HCEC 1CT (cell line): ENCODE data around the gene LRRC31.
A peak's percentile ranks its signal among the peaks of the same experiment; 100 is the strongest.

ENCODE experiments used
- DNase-seq: peaks from one replicate; pipeline ENCODE4 v3.0.0-alpha.2; 2017

LRRC31 gene

DNA sequence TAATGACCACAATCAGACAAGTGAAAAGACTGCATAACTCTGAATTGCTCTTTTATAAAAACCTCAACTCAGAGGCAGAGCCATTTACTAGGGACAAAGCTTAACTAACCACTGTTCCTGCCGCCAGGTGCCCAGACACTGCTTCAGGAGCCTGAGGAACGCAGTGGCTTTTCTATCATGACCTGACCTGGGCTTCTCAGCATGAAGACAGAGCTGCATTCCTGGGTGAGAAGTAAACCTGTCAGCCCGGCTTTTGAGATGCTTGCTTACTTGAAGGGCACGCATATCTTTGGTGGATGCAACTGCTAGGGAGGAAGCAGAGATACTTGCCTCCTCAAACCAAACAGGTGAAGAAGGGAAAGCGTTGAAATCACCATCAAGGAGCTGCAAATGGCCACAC is 7.9 kb downstream of the LRRC31 start:
- no peak for DNase-seq

DNA sequence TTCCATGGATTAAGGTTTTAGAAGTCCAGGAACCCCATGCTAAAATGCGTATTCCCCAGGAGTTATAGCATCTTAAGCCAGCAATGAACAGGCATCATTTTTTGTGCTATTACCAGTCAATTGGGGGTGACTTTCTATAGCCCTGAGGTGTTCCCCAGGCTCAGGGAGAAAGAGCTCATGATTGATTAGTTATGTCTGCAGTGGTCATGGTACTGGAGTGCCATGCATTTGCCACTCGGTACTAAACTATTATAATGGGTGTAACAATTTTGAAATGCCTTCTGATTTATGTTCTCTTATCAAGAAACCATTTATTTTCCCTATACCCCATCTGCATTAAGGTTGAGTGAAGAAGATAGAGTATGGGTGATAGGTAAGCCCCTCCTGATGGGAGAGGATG is 11.9 kb downstream of the LRRC31 start:
- no peak for DNase-seq

- no peak for DNase-seq
These were observed 14.2 kb downstream of the LRRC31 start for GRCh38 chr3:169855514-169855913.

DNA sequence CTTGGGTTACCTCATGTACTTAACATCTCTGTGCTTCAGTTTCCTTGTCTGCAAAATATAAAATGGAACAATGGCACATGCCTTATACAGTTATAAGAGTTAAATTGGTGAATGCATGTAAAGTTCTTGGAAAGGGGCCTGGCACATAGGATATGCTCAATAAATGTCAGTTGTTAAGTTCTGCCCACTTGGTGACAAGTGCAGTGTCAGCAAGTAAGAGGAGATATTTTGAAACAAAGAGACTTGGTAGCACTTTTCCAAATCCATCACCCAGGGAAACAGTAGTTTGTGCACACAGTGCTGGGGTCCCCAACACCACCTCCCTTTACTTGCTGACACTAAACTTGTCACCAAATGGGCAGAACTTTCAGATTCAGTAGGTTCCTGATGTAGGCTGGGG is 19.1 kb downstream of the LRRC31 start:
- DNase-seq: no peak

DNA sequence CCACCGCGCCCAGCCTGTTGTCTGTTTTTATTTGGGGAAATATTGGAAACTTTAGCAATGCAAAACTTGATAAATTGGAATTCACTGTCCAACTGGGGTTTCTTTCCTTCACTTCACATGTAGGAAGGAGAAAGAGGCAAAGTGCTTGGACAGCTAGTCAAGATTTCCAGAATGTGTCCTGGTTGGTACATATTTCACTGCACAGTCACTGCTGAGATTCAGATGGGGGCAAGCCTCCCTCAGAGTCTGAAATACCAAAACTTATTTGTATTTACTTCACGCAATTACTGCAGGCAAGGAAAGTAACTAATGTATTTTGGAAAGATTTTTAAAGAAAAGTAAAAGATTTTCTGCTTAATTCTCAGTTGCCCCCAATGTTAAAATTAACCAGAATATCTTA is 21.0 kb downstream of the LRRC31 start:
- no peak for DNase-seq

DNA sequence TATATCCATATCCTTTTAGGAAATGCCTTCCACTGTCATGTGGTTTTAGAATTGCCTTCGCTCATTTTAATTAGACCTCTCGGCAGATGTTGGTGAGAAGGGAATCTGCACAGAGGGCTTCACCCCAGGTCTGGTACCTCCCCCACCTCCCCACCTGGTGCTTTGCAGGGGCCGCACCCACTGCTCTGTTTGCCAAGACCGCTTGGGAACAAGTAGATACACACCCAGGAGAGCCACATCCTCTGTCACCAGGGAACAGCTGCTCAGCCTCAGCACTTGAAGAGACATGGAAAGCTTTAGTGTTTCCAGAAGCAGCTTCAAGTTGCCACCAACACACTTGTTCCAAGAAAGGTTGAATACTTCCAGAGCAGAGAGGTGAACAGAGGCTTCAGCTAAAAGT is 21.8 kb downstream of the LRRC31 start:
- DNase-seq: no peak

- peak; percentile 79 for DNase-seq
These were observed 23.1 kb downstream of the LRRC31 start for GRCh38 chr3:169846458-169847193.

DNA sequence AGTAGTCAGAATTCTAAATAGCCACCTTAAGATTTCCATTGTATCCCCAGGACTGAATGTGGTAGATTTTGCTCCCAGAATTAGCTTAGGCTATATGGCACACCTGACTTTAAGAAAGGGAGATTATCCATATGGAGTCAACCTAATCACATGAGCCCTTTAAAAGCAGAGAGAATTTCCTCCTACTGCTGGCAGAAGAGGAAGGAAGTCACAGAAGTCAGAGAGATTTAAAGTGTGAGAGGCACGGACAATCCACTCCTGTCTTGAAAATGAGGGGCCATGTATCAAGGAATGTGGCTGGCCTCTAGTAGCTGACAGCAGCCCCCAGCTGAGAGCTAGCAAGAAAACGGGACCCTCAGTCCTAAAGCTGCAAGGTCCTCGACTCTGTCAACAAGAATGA is 26.8 kb downstream of the LRRC31 start:
- DNase-seq: no peak

DNA sequence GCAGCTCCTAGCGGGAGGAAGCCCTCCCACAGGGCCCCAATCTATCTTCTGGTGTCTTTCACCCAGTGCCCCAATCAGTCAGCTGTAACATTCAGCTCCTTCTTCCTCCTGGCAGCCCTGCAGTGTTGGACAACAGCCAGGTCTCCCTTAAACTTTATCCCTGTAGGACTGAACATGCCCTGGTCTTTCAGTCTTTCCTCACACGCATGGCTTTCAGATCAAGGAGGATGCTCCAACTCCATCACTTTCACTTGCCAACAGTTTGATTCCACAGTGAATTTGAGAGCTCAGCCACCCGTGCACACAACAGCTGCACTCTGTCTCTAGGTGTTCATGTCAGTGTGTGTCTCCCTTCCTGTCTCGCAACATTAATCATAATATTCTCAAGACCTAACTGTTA is 28.6 kb downstream of the LRRC31 start:
- DNase-seq: no peak

DNA sequence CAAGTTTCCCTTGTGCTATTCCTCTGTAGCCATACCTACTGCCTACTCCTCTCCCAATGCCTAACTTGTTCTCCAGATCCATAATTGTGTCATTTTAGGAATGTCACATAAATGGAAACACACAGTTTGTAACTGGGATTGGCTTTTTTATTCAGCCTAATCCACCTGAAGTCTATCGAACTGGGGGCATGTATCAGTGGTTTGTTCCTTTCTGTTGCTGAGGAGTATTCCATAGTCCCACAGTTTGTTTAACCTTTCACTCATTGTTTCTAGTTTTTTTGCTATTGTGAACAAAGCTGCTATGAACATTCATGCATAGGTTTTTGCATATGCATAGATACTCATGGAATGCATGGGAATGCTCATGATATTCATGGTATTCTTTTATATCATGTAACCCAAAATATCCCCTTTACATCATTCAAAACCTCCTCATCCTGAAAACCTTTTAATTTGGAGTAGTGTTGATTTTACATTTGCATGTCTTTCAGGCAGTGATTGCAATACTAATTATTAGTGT is 31.2 kb downstream of the LRRC31 start:
- DNase-seq: no peak

DNA sequence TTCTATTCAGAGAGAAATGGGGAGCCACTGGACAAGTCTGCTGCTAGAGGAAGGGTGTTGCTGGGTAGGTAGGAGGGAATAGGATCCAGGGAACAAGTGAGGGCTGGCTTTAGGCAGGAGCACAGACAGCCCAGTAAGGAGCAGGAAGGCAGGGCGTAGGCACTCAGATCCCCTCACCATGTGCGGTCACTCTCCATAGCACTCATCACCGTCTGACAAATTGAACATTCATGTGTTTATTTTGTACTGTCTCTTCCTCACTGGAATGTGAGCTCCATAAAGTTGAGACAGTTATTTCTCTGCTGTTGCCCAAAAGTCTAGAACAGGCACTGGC is 32.8 kb downstream of the LRRC31 start:
- no peak for DNase-seq

DNA sequence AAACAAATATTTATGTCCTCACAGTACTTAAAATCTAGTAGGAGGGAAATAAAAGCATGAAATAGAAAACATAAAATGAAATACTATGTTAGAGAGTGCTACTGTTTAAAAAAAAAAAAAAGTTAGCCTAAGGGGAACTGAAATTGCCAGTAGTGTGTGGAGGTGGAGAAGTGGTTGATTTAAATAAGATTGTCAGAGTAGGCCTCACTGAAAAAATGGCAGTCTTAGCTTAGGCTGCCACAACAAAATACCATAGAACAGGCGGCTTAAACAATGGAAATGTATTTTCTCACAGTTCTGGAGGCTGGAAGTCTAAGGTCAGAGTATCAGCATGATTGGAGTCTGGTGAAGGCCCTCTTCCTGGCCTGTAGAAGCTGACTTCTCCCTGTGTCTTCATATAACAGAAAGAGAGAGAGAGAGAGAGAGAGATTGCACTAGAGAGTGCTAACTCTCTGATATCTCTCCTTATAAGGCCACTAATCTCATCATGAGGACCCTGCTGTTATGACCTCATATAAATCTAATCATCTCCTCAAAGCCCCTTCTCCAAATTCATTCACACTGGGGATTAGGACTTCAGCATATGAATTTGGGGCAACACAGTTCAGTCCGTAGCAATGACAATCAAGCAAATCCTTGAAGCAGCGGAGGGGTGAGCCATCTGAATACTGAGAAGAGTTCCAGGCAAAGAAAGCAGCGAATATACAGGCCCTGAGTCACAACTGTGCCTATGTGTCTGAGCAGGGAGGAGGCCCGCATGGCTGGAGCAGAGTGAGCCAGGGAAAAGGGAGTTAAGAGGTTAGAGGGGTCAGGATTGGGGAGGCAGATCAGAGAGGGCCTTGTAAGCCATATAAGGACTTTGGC is 33.4 kb downstream of the LRRC31 start:
- peak; percentile 10 for DNase-seq

DNA sequence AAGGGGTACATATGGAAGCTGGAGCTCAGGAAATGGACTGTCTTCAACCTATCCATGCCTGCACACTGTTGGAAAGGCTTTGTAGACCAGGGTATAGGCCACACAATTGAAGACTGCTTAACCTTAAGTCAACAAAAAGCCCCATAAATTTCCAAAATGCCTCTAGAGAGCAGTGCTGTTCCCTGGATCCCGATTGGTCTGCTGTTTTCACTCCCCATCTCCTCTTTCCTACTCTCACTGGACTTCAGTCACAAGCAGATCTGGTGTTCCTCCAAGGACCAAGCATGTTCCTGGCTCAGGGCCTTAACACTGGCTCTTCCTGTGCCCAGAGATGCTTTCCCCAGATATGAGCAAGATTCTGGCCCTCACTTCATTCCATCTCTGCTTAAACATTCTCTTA is 34.2 kb downstream of the LRRC31 start:
- DNase-seq: no peak

DNA sequence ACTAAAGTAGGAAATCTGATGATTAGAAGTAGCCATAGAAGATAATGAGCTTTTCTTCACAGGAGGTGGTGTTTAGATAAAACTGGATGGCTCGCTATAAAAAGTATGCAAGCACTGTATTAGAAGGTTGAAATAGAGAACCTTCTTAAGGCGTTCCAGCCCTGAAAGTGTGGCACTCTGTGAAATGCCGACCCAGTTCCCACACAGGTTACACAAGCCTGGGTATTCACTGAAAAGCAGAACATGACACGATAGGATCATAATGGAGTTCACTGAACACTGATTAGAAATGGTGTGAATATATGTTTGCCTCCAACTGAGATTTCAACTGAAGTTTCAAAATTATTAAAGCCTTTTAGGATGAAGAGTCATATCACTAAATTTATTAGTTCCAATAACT is 42.0 kb downstream of the LRRC31 start:
- no peak for DNase-seq

DNA sequence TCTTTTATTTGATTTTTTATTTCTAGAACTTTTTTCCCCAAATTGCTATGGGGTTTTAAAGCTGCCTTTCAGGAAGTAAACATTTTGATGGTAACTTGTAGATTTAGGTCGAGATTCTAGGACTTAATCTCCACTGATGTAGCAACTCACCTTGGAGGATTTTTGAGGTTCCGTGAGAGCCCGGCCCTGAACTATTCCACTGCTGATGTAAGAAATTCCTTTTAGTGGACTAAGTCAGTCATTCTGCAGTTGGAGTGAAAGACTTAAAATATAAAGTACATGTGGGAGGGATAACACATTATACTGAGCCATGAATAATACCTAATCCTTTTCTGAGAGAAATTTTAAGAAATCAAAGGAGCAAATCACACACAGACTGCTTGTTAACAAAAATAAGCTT is 44.4 kb downstream of the LRRC31 start:
- DNase-seq: no peak

GRCh38 chr3:169822983-169823382 is 46.8 kb downstream of the LRRC31 start:
- DNase-seq: no peak

GRCh38 chr3:169822540-169822939 is 47.2 kb downstream of the LRRC31 start:
- DNase-seq: no peak

GRCh38 chr3:169822091-169822490 is 47.6 kb downstream of the LRRC31 start:
- DNase-seq: no peak

DNA sequence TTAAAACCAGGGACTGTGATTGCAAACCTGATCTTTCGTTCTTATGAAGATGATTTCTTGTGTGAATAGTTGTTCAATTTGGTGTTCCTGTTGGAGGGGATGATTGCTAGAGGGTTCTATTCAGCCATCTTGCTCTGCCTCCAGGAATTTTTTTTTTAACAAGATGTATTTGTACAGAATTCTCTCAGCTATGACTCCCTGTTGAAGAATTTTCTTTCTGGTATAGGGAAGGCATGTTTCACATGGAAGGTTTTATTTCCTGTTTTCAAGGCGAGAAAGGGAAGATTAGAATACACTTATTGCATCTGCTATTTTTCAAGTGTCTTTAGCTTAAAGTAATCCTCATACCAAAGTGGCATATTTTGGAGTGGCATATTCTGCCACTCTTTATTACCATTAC is 51.4 kb downstream of the LRRC31 start:
- peak; percentile 45 for DNase-seq

DNA sequence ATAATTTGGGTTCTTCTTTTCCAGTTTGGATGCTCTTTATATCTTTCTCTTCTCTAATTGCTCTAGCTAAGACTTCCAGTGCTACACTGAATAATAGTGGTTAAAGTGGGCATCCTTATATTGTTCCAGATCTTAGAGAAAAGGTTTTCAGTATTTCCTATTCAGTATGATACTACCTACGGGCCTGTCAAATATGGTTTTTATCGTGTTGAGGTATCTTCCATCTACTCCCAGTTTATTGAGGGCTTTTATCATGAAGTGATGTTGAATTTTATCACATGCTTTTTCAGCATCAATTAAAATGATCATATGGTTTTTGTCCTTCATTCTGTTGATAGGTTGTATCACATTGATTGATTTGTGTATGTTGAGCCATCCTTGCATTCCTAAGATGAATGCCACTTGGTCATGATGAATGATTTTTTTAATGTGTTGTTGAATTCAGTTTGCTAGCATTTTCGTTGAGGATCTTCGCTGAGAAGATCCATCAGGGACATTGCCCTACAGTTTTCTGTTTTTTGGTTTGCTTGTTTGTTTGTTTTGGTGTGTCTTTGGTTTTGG is 54.1 kb downstream of the LRRC31 start:
- no peak for DNase-seq

DNA sequence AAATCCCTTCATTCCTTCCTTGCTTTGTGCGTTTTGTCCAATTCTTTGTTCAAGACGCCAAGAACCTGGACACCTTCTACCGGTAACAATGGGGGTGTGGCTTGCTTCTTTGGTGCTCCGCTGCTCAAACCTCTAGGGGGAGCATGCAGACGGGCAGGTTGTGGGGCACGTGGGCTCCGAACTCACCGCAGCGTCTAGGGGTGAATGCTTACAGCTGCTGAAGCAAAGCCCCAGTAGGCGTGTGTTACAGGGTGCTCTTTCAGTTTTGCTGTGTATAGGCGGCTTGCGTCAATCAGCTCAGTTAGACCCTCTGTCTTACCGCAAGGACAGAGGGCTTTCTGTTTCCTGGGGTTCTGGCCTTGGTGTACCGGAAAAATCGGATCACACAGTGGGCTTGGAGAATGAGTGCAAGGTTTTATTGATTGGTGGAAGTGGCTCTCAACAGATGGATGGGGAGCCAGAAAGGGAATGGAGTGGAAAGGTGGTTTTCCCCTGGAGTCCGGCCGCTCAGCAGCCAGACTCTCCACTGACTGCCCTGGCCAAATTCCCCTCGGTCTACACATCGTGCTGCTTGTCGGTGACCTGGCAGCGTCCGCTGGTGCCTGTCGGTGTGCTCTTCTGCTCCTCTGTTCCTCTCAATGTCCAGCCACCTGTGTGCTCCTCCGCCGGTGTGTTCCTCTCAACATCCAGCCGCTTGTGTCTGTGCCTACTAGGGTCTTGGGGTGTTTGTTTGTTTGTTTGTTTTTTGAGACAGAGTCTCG is 55.8 kb downstream of the LRRC31 start:
- no peak for DNase-seq

- no peak for DNase-seq
These were observed 56.5 kb downstream of the LRRC31 start for GRCh38 chr3:169813278-169813677.
